Fibroblast of peridontal ligament (primary cell): ENCODE data around the gene DDX49.

ENCODE experiments used
- DNase-seq: peaks from one replicate; pipeline ENCODE4 v3.0.0-alpha.2; 2010; ENCODE audit errors: extremely low read depth

Gene DDX49, protein sequence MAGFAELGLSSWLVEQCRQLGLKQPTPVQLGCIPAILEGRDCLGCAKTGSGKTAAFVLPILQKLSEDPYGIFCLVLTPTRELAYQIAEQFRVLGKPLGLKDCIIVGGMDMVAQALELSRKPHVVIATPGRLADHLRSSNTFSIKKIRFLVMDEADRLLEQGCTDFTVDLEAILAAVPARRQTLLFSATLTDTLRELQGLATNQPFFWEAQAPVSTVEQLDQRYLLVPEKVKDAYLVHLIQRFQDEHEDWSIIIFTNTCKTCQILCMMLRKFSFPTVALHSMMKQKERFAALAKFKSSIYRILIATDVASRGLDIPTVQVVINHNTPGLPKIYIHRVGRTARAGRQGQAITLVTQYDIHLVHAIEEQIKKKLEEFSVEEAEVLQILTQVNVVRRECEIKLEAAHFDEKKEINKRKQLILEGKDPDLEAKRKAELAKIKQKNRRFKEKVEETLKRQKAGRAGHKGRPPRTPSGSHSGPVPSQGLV

DNA sequence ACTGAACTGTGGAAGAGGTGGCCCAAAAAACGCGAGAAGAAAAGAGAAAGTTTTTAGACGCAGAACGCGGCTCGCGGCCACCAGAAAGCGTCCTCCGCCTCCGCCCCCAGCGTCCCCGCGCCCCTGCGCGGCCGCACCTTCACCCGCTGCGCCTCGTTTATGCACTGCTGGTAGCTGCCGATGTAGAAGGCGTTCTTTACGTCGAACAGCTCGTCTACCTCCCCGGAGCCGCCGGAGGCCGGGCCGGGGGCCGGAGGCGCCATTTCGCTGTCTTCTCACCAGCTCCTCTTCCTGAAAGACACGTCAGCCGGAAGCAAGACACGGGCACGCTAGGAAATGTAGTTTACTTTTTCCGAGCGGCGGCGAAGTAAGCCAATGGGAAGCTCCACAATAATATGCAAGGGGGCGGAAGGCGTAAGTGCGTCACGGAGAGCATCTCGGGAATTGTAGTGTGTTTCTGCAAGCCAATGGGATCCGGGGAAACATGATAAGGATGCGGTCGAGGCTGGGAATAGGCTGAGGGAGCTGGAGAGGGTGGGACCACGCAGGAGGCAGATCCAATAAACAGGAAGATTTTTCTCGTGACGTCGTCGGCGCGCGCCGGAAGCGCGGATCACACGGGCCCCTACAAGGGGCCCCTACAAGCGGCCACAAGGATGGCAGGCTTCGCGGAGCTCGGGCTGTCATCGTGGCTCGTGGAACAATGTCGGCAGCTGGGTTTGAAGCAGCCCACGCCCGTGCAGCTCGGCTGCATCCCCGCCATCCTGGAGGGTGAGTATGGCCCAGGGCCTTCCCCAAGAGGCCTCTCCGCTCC, at the start of gene DDX49, which contains the start of gene COPE:
Gene DDX49, plus strand, starts transcription at position 630 of the 814 bp plus-strand sequence. Its CDS starts 27 bp downstream, at position 657.
Gene COPE, minus strand, starts transcription at position 302 of the 814 bp plus-strand sequence. Its CDS starts 39 bp downstream, at position 263.
- DNase-seq: peak; percentile 100

DNA sequence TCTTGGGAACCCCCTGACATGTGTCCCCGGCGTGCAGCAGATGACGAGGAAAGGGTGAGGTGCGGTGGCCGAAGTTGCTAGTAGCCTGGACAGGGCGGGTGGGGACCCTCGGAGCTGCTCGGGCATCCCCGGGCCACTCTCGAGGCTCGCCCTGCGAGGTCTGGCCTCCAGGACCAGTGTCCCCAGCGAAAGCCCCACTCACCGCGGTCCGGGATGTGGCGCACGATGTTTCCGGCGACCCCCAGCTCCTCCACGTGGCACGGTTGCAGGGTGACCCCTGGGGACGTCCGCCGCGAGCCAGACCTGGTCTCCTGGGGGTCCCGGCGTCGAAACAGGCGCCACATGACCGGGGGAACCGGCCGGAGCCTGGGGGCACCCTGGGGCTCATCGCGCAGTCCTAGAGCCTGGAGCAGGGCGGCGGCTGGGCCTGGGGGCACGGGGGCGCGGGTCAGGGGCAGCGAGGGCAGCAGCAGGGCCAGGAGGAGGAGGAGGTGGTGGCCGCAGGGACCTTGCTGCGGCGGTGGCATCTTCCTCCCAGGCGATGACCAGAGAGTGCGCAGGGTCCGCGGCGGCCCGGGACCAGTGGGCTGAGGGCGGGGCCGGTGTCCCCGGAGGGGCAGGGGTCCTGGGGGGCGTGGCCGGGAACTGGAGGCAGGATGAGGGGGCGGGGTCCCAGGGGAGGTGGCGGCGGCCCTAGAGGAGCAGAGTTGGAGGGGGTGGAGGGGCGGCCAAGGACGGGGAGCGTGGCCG, 49.6 kb upstream of the DDX49 start:
- no peak for DNase-seq

DNA sequence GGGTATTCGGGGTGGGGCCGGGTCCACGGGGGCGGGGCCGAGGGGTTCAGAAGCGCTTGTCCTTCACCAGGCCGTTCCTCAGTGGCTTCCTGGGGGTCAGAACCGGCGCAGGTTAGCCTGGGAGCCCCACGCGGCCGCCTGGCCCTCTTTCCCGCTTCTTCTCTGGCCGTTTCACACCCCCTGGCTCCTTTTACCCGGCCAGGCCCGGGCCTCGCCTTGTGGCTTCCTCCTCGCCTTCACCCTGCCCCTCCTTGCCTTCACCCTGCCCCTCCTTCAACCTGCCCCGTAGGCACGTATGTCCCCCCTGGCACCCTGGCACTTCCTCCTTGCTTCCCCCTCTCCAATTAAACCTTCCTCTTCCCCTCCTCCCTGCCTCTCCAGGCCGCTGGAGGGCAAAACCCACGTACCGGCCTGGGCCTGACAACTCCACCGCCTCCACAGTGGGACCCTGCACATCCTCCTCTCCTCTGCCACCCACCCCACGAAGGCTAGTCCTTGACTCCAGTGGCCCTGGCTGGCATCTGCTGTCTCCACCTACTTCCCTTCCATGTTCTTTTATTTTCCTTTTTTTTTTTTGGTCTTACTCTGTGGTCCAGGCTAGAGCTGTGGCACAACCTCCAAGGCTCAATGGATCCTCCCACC, 48.9 kb upstream of the DDX49 start:
- DNase-seq: no peak

DNA sequence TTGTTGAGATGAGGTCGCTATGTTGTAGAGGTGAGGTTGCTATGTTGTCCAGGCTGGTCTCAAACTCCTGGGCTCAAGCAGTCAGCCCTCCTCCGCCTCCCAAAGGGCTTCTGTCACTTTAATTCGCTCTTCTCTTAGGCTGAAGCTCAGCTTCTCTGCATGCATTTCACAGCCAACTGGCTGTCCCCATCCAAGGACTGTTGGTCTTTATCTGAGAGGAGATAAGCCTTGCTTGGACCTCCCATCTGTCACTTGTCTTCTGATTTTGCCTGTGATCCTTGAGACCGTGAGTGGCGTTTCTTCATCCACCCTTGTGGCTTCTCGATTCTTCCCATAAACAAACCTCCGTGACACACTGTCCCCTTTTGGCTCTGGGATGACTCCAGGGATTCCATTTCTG, 48.0 kb upstream of the DDX49 start:
- DNase-seq: no peak

DNA sequence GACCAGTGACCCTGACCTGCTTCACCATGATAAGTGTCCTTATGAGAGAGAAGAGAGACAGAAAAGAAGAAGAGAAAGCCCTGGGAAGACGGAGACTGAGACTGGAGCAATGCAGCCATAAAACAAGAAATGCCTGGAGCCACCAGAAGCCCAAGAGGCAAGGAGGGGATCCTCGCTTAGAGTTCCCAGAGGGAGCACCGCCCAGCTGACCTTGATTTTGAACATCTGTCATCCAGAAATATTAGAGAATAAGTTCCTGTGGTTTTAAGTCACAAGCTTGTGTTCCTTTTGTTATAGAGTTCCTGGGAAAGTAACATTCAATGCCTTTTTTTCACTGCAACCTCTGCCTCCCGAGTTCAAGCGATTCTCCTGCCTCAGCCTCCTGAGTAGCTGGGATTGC, 43.8 kb upstream of the DDX49 start:
- DNase-seq: peak; percentile 20

DNA sequence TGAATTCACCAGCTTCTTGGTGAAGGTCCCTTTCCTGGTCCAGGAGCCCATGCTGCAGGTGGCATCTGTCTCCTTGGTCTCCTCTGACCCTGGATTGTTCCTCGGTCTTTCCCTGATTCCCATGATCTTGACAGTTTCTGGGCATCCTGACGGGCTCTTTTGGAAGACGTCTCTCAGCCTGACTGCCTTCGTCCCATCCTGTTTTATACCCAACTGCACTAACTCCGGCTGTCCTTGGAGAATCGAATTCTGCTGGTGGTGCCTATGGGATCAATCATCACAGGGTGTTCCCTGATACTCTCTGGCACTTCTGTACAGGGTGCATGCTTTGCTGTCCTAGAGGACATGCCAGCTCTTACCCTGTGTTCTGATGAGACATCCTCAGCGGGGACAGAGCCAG, 42.6 kb upstream of the DDX49 start:
- no peak for DNase-seq

DNA sequence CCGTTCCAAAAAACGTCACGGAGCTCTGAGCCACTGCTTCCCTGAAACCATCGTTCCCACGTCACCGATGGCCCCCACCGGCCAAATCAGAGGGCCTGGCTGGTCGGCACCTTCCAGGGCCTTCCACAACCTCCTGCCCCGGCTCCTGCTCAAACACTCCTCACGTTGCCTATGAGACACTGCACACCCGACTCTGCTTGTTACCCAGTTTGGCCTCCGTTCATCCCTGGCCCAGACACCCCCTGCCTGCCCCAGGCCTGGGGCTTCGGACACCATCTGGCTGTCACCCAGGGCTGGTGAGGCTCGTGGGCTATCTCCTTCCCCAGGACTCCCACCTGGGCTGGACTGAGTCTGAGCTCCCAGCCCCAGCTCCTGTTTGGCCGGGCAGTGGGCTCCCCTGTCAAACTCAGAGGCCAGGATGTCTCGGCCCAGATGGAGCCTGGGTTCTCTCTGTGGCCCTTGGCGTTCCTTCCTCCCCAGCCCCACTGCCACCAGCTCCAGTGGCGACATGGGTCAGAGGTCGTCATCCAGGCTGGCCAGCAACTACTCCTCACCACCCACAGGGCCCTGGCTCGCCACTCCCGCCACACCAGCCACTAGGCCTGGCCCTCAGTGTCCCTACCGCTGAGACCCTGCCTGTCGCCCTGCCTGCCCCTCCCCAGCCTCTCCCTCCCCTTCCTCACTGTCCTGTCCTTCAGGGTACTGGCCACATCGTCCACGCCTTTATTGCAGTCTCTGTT, 41.3 kb upstream of the DDX49 start:
- no peak for DNase-seq

DNA sequence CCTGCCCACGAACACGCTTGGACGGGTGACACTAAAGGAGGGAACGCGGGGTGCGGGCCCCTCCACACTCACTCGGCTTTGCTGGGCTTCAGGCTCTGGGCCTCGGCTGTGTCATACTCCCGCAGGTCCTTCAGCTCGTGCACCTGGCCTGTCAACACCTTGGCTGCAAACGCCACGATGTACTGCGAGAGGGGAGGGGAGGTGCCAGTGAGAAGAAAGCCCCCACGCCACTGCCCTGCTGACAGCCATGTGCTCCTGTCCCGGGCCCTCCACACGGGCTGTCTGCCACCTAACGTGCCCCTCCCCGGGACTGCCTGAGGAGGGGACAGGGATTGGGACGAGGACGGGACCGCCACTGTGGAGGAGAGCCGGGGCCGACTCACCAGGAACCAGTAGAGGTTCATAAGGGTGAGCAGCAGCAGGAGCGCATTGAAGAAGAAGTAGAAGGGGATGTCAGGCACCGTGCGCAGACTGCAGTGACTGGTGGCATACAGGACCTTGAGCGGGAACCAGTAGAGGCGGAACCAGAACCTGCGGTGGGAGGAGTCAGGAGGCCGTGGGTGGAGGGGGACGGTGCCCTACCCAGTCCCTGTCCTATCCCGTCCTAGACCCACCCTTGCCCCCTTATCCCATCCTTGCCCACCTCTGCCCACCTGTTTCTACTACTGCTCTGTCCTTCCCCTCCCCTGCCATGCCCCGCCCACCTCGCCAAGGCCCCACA, 40.5 kb upstream of the DDX49 start:
- DNase-seq: no peak

DNA sequence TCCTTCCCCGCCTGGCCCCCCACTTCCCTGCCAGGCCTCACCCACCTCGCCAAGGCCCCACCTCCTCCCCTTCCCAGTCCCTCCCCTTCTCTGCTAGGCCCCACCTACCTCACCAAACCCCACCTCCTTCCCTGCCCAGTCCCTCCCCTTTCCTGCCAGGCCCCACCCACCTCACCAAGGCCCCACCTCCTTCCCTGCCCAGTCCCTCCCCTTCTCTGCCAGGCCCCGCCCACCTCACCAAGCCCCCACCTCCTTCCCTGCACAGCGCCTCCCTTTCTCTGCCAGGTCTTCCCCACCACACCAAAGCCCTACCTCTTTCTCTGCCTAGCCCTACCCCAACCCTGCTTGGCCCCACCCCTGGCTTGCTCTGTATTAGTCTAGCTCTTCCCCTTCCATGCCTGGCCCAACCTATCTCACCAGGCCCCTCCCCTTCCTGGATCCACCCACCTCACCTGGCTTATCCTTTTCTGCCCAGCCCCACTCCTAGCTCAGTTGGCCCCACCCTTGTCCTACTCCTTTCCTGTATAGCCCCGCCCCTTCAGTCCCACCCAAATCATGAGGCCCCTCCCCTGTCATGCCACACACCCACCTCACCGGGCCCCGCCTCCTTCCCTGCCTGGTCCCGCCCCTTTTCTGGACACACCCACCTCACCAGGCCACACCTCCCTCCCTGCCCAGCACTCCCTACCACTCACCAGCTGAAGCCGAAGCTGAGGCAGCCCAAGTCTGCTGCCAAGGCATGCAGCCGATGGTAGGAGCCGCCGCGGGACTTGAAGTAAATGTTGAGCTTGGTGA, 39.7 kb upstream of the DDX49 start:
- no peak for DNase-seq

DNA sequence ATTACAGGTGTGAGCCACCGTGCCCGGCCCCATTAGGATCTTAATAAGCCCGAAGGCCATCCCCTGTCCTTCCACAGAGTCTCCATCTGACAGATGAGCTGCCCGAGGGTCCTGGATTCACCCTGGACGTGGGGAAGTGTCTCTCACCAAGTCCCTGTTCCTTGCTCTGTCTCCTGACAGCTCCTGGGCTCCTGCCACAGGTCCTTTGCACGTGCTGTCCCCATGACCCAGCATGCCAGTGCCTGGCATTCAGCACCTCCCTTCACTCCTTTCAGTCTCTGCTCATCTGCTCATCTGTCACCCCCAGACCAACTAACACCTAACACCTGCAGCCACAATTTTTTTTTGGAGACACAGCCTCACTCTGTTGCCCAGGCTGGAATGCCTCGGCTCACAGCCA, 38.0 kb upstream of the DDX49 start:
- DNase-seq: no peak

DNA sequence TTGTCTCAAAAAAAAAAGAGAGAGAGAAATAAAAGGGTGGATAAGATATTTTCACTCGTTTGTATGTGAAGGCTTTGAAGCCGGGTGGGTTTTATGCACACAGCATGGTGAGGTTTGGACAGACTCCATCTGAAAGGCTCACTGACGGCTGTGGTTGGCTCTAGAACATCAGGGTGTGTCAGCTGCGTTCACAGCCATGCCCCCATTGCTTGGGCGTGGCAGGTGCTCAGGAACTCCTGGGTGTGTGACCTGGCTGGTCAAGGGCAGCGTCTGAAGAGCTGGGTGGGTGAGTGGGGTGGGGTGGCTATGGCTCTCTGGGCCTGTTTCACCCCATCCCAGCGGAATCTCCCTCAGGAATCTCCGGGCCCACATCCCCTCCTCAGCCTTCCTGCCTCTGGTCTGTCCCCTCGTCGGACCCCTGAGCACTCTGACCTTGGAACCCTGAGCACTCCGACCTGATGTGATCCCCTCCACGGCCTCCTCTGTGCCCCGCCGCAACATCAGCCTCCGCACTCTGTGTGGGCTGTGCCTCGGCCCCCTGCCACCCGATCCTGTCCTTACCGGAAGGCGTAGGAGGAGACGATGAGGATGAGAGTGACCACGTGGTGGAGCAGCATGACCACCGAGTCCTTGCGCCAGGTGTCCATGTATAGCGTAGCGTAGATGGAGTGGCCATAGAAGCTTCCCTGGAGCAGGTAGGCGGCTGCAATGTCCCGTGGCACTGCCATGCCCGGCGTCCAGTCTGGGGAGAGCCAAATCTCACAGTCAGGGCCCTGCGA, 35.8 kb upstream of the DDX49 start:
- no peak for DNase-seq

DNA sequence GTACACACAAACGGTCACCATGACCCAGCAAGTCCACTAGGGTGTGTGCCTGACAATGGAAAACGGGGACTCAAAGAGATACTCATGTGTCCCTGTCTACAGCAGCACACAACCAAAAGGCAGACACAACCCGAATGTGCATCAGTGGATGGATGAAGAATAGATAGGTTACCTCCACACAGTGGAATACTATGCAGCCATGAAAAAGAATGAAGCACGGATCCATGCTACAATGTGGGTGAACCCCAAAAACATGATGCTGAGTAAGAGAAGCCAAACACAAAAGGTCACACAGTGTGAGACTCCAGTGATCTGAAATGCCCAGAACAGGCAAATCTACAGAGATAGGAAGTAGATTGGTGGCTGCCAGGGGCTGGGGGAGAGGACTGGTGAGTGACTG, 32.5 kb upstream of the DDX49 start:
- DNase-seq: no peak

DNA sequence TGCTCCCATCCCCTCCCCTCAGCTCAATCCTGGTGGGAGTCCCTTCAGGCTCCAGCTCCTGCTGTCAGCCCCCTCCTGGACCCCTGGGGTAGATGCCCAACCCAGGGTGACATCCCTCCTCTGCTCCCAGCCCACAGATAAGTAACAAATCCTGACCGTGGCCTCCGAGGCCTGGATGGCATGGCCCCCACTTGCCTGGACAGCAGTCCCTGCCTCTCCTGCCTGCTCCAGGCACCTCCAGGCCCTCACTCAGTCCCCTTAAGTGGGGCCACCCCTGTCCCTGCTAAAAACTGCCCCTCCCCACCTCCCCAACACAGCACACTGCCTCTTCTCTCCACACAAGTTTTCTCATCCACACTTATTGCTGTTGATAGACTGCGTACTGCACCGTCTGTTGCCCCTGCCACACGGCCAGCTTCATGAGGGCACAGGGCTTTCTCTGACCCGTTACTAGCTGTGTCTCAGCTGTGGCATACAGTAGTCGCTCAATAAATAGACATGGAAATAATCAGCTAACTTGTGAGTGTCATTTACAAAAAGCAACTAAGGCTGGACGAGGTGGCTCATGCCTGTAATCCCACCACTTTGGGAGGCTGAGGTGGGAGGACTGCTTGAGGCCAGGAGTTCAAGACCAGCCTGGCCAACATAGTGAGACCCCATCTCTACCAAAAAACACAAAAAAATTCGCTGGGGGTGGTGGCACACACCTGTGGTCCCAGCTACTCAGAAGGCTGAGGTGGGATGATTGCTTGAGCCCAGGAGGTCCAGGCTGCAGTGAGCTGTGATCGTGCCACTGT, 29.4 kb upstream of the DDX49 start:
- no peak for DNase-seq

DNA sequence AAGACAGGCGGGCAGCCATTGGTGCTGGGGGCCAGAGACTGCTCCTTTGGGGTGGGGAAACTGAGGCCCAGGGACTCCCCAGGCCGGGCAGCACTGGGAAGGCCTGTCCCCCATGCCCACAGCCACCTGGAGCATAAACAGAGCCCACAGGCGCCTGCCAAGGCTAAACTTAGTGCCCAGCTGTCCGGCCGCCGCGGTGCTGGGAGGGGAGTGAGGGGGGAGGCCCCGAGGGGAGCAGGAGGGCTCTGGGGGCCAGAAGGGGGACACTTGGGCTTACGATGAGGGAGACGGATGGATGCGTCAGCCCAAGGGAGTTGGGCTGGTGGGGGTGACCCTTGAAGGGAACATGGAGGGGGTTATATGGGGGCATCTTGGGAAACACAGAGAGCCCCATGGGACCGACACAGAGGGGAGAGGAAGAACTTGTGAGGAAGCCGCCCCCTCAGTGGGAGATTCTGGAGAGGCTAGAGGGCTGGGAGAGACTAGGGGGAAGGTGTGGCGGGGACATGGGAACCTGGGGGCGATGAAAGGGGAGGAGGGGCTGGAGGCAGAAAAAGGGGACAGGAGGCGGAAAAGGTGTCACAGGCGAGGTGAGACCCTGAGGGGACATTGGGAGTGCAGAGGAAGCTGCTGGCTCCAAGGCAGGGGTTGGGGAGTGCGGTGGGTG, 25.8 kb upstream of the DDX49 start:
- no peak for DNase-seq

DNA sequence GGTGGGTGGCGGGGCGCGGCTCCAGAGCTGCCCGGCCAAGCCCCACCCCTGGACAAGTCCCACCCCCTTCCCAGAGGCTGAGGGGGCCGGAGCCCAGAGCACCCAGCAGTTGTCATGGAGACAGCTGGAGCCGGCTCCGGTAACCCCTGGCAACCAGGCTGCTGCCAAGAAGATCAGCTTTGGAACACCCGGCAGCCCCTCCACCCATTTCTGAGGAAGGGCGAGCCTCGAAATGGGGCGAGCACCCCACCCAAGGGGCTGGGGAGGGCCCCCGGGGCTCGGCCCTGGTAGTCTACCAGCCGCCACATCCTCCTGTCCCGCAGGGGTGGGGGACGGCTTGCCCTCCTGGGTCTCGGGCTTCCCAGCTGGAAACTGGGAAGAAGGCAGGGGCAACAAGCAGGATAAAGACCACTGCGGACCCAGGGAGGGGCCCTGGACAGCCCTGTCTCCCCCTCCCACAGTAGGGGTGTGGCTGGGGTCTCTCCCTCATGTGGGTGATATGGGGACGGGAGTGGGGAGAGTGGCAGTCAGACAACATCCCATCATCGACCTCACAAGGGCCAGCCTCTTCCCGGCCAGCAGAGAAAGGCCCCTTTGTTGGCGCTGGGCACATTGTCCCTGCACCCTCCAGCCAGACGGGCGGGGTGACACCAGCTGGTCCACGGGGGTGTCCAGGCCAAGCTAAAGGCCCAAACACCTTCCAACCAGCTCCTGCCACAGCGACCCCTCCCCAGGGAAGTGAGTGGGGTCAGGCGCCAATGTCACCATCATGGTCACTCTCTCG, 25.1 kb upstream of the DDX49 start:
- DNase-seq: peak; percentile 27
